PFSK-1 (cell line): ENCODE measurements around the gene SLC25A52.

Source experiments
- FOXP2 ChIP-seq: optimal IDR thresholded peaks from 2 replicates; pipeline ENCODE3; 2011; ENCODE audit warnings: borderline replicate concordance, control low read depth, inconsistent platforms; ENCODE audit not compliant: insufficient read depth; ENCODE audit errors: extremely low read length, extremely low read depth
- POLR2AphosphoS5 ChIP-seq: IDR thresholded peaks from 2 replicates; pipeline ENCODE4 v1.6.1; 2012; ENCODE audit warnings: low read depth, mild to moderate bottlenecking, control low read depth, low read length, moderate library complexity
- SIN3A ChIP-seq: IDR thresholded peaks from 2 replicates; pipeline ENCODE4 v1.6.1; 2012; ENCODE audit warnings: mild to moderate bottlenecking, low read length, moderate library complexity, borderline replicate concordance; ENCODE audit not compliant: insufficient read depth
- TAF1 ChIP-seq: IDR thresholded peaks from 2 replicates; pipeline ENCODE4 v1.6.1; 2012; ENCODE audit warnings: low read length, control low read depth, borderline replicate concordance; ENCODE audit not compliant: insufficient read depth
- TF ChIP-seq, protein P1 (sequence below), 2 experiments: IDR thresholded peaks; 2 replicates each; pipeline versions ENCODE4 v1.6.1 to v1.8.0; 2011 to 2012; ENCODE audit warnings: low read depth in 2 of 2, low read length in 2 of 2, control low read depth in 1 of 2, inconsistent platforms in 1 of 2, mild to moderate bottlenecking in 1 of 2, moderate library complexity in 1 of 2; ENCODE audit not compliant: insufficient read depth in 1 of 2

Gene SLC25A52

DNA sequence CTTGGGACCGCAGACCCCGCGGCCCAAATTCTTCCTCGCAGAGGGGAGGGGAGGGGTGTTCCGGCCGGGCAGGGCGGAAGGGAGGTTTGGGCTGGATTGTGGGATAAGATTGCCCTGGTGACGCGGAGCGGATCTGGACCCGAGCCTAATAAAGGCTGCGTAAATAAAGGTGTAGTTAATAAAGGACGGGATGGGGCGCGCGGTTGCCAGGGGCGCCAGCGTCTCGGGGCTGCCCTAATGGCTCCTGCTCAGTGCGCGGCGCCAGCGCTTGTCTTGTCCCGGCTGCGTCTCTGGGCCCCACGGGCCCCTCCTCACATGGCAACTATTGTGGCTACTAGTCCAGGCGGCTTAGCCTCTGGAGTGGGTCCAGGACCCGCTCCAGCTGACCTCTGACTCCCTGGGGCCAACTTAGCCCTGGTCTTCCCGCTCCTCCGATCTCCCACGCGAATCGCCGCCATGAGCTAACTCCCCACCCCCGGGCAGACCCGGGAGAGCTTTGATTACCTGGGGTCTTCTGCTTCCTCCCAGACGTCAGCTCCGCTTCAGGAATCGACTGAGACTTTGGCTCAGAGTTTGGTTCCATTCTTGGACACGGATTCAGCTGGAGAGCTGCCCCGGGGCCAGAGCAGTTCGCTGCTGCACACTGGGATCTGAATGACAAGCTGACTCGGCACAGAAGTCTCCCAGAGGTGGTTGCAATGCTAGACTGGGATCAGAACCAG, 36.5 kb downstream of the SLC25A52 start:
- TF ChIP-seq FOXP2 = no peak

- TF ChIP-seq SIN3A (no peak), TAF1 (no peak), POLR2AphosphoS5 (no peak), FOXP2 (no peak)
- TF ChIP-seq, protein P1, sequence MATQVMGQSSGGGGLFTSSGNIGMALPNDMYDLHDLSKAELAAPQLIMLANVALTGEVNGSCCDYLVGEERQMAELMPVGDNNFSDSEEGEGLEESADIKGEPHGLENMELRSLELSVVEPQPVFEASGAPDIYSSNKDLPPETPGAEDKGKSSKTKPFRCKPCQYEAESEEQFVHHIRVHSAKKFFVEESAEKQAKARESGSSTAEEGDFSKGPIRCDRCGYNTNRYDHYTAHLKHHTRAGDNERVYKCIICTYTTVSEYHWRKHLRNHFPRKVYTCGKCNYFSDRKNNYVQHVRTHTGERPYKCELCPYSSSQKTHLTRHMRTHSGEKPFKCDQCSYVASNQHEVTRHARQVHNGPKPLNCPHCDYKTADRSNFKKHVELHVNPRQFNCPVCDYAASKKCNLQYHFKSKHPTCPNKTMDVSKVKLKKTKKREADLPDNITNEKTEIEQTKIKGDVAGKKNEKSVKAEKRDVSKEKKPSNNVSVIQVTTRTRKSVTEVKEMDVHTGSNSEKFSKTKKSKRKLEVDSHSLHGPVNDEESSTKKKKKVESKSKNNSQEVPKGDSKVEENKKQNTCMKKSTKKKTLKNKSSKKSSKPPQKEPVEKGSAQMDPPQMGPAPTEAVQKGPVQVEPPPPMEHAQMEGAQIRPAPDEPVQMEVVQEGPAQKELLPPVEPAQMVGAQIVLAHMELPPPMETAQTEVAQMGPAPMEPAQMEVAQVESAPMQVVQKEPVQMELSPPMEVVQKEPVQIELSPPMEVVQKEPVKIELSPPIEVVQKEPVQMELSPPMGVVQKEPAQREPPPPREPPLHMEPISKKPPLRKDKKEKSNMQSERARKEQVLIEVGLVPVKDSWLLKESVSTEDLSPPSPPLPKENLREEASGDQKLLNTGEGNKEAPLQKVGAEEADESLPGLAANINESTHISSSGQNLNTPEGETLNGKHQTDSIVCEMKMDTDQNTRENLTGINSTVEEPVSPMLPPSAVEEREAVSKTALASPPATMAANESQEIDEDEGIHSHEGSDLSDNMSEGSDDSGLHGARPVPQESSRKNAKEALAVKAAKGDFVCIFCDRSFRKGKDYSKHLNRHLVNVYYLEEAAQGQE (IDR thresholded peaks at IDR 0.05; ENCODE audit: insufficient read depth in 1 of 2, low read depth in 2 of 2, low read length in 2 of 2) = no peak
Observed at GRCh38 chr18:31723639-31723989, 37.1 kb downstream of the SLC25A52 start.

DNA sequence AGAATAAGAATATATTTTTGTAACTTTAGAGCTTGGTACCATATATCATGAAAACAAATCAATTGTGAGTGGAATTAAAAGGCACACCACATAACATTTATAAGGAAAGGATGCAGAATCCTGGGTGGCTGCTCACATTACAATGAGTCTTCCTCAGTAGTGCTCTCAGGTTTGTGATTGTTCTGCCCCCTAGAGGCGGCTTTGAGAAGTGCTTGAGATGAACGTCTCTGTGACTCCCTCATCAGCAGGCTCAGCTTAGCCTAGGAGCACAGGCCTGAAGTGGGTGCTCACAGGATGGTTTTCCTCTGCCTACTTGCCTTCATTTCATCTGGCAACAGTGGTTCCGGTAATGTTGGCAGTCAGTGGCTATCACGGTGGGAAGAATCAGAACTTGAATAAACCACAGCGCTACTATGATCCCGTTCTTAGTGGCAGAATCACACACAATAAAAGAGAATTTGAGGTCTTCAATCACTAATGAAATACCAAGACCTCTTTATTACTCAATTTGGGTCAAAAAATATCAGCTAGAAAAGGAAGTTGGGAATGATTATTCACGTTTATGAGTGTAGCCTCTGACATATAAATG, 38.2 kb downstream of the SLC25A52 start:
- no peak for TF ChIP-seq TAF1
- no peak for TF ChIP-seq POLR2AphosphoS5
- TF ChIP-seq FOXP2 = no peak
- TF ChIP-seq, protein P1 (IDR thresholded peaks at IDR 0.05; ENCODE audit: insufficient read depth in 1 of 2, low read depth in 2 of 2, low read length in 2 of 2) = no peak
- TF ChIP-seq SIN3A = no peak

GRCh38 chr18:31721601-31722000, 39.1 kb downstream of the SLC25A52 start:
- TF ChIP-seq, protein P1 (IDR thresholded peaks at IDR 0.05; ENCODE audit: insufficient read depth in 1 of 2, low read depth in 2 of 2, low read length in 2 of 2) = no peak
- TF ChIP-seq POLR2AphosphoS5 (no peak), FOXP2 (no peak), SIN3A (no peak), TAF1 (no peak)

GRCh38 chr18:31720867-31721266, 39.8 kb downstream of the SLC25A52 start:
- TF ChIP-seq POLR2AphosphoS5 (no peak), SIN3A (no peak), TAF1 (no peak), FOXP2 (no peak)
- TF ChIP-seq, protein P1 (IDR thresholded peaks at IDR 0.05; ENCODE audit: insufficient read depth in 1 of 2, low read depth in 2 of 2, low read length in 2 of 2) = no peak
